Right forelimb (tissue), 1 donor: ENCODE measurements around the gene AEN.

Experiments used
- DNase-seq: peaks from one replicate; pipeline ENCODE4 v3.0.0-alpha.2; 2018

Gene AEN, protein sequence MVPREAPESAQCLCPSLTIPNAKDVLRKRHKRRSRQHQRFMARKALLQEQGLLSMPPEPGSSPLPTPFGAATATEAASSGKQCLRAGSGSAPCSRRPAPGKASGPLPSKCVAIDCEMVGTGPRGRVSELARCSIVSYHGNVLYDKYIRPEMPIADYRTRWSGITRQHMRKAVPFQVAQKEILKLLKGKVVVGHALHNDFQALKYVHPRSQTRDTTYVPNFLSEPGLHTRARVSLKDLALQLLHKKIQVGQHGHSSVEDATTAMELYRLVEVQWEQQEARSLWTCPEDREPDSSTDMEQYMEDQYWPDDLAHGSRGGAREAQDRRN

DNA sequence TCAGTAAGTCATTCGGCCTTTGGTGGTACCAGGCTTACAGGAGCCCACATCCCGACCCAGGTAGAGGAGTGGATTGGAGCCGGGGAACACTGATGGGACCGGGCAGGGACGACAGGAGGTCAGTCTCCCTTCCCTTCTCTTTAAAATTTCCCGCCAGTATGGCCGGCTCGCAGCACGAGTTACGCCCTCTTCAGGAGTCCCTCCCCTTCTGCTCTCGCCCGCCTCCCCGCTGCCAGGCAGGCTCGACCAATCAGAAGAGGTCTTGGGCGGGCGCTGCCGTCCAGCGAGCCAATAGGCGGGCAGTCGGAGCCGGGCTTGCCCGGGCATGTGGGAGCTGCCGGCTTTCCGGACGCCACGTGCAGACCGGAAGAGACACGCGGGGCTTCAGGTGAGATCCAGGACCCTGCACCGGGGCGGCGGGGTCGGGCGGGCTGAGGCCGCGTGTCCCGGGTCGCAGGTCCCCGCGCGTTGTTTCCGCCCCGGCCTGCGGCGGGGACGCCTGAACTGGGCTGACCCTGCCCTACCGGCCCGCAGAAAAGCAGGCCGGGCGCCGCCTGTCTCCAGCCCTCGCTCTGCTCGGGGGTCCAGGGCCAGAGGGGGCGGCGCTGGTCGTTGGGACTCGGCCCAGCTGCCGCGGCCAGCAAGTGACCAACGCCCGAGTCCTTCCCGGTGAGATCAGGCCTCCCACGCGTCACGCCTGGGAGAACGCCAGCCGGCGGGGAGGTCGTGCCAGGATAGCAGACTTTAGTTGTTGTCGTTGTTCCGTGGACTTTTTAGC lies at the start of gene AEN:
TSS of gene AEN (plus strand) at position 346 of the 778 bp plus-strand sequence. CDS start 4,870 bp downstream, outside the sequence.
- DNase-seq, result peak; percentile 96

DNA sequence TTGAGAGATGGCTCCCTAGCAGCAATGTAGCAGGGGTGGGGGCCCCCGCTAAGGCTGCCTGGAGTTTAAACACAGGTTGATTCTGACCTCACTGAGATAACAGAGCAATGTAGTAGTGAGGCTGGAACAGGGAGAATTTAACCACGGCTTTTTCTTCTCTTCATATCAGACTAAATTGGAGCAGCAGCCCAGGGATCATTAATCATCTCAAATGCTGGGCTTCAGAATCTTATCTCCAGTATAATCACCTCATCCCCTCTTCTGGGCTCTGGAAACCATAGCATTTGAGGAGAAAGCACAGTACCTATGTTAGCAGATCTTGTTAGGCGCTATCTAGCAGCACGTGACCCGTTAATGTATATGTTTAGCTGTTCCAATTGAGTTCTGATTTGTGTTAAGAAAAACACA lies 49.3 kb upstream of the AEN start:
- DNase-seq, result no peak

- no peak for DNase-seq
Observed at GRCh38 chr15:88574077-88574476, 47.1 kb upstream of the AEN start.

DNA sequence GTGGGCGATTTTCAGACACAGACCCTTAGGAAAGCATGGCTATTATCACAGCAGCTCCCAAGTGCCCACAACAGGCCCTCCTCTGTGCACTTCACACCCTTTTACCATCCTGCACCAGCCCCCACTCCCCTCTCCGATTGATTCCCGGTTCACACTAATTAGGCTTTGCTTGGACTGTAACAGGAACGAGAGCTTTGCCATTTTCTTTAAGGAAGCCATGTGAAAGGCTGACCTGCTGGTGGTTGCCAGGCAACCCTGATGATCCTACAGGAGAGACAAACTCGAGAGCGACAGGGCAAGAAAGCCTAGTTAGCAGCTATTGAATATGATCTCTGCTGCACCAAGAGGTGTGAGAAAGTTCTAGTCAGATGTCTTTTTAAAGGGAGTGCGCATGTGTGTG lies 46.5 kb upstream of the AEN start:
- no peak for DNase-seq

DNA sequence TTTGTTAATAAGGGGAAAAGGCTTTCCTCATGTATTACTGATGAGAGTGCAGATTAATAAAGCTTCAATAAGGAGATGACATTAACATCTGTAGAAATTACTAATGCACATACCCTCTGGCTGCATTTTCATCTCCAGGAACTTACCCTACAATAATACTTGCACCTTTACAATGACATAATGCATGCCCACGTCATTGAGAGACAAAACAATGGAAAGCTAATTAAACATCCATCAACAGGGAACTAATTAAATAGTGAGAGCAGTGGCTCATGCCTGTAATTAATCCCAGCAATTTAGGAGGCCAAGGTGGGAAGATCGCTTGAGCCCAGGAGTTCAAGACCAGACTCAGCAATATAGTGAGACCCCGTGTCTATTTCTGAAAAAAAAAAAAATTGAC lies 41.8 kb upstream of the AEN start:
- DNase-seq, result no peak

GRCh38 chr15:88580532-88580931 lies 40.6 kb upstream of the AEN start:
- no peak for DNase-seq

GRCh38 chr15:88586401-88587162 lies 34.6 kb upstream of the AEN start:
- no peak for DNase-seq

GRCh38 chr15:88590759-88591158 lies 30.4 kb upstream of the AEN start:
- DNase-seq, result no peak

- DNase-seq, result no peak
Observed at GRCh38 chr15:88591384-88591783, 29.8 kb upstream of the AEN start.

DNA sequence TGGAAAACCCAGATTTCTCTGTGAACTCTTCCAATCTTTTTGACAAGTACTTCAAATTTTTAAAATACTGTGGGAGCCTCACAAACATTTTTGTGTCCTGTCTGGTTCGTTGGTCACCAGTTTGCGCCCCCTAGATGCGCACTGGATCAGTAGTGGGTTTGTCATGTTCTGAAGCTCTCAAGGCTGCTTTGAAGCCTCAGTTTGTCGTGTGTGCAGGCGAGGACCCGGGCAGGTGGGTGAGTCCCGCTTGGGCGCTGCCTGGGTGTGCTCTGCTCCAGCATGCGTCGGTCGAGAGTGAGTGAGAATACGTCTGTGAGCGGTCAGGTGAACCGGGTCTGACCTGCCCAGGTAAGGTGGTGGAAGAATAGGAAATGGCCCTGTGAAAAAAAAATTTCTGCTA lies 17.3 kb upstream of the AEN start:
- DNase-seq, result no peak

- no peak for DNase-seq
Observed at GRCh38 chr15:88604381-88605188, 16.6 kb upstream of the AEN start.

DNA sequence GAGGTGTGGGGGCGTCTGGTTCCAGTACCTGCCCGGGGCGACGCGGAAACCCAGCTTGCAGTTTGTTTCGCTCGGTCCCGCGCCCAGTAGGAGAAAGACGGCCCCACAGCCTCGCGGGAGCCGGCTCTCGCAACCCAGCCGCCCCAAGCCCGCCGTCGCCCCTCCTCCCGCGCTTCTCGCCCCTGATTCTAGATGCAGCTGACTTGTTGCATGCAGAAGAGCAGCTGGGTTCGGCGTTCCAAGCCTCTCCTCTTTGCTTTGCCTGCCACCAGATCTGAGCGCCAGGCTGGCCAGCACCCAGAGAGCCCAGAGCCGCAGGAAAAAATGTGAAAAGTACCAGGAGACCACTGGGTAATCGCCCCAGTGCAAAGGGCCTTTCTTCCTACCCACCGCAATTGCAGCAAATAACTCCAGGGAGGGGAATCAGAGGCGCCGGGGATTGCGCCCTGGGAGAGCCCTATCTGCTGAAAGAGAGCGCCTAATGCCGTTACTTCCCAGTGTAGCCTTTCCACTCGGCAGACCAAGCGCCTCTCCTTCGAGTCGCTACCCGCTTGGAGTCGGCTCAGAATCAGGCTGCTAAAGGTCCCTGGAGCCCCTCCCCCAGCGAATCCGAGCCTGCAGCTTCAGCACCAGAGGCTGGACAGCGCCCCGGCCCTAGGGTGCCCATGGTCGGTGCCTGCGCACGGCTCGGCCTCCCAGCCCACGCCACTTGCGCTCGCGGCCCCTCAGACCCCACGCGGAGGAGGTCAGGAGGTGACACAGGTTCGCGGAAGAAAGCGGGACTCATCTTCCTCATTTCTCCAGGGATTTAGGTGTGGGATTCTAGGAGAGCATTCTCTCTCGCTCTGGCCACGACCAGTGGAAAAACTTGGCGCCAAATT lies 15.7 kb upstream of the AEN start:
- peak; percentile 81 for DNase-seq

GRCh38 chr15:88606070-88606794 lies 14.9 kb upstream of the AEN start:
- DNase-seq, result no peak

- no peak for DNase-seq
Observed at GRCh38 chr15:88607951-88608350, 13.2 kb upstream of the AEN start.

DNA sequence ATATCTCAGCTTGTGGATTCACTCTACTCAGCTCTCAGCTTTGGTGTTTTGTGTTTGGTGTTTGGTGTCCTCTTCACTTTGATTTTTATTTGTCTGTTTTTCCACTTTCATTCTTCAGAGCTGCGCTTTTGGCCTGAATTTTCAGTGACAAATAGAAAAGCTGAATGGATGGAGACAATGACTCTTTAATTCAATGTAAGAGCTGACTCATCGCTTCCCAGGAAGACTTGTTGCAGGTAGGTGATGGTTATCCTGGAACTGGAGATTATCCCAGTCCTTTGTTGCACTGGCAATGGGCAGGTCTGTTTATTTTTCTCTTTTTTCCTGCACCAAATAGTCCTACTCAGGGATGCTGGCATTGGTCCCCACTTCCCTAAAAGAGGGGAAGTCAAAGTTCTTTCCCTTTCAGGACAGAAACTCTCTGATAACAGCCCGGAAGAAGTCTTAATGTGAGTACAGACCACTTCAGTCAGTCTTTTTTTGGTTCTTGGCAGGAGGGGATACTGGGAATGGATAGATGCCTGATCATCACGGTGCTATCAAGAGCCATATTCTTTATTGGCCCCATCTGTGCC lies 12.4 kb upstream of the AEN start:
- no peak for DNase-seq

DNA sequence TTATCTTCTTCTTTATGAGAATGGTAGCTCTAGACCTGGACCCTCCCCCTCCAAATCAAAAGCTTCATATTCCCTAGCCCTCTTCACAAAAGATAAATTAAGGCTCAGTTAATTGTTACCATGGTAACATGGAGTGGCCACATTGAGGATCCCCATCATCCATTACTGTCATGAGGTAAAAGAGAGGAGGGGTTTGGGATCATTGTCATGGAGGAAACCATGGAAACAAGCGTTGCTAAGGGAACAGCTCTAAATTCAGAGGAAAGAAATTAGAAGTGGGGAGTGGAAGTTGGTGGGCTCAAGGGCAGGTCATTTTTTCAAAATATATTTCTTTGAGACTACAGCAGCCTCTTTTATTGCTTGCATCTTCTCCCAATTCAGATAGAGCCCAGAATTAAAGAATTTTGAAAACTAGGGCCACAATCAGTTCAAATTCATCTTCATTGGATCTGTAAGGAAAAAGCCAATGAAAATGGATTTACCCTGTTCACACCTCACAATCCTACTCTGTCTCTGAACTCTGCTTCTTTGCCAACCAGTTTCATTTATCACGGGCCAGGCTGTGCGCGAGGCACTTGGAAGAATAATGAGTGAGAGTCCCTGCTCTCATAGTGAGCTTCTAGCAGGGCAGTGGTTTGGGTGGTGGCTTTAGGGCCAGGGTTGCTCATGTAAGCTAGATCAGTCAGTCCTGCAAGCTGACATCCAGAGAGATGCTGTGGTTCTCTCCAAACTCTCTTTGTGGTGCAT lies 11.6 kb upstream of the AEN start:
- no peak for DNase-seq

- no peak for DNase-seq
Observed at GRCh38 chr15:88610701-88611231, 10.4 kb upstream of the AEN start.

DNA sequence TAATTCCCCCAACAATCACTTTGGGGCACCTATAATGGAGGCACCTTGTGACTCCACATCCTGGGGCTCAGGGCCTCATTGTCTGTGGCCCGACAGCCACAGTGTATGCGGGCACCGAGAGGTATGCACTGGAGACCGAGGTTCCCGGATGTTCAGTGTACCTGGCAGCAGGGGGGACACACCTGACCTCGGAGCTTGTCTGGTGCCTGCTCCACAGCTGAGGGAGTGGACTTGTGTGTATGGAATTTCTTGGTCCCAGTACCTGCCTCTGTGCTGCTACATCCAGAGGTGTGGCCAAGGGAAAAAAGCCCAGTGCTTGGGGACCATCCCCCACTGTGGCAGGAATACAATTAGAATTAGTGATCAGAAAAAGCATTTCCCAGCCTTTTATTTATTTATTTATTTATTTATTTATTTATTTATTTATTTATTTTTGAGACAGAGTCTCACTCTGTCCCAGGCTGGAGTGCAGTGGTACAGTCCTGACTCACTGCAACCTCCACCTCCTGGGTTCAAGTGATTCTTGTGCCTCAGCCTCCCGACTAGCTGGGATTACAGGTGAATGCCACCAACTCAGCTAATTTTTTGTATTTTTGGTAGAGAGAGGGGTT lies 8.8 kb upstream of the AEN start:
- DNase-seq, result no peak
